Effector memory CD4-positive, alpha-beta T cell (primary cell): ENCODE data around the gene SLC11A1.

Source experiments
- DNase-seq, 3 donors: peaks; one replicate each; pipeline ENCODE4 v3.0.0-alpha.2; 2020
- H3K27ac ChIP-seq: 2 replicates; pipeline ENCODE4 v1.7.0; 2013; ENCODE audit warnings: mild to moderate bottlenecking, low read length, moderate library complexity; ENCODE audit not compliant: insufficient read depth, poor library complexity, severe bottlenecking
- H3K27me3 ChIP-seq: replicated peaks from 2 replicates; pipeline ENCODE4 v1.7.0; 2013; ENCODE audit warnings: mild to moderate bottlenecking, low read length; ENCODE audit not compliant: insufficient read depth, control insufficient read depth, poor library complexity, severe bottlenecking
- H3K36me3 ChIP-seq: 2 replicates; pipeline ENCODE4 v1.7.0; 2013; ENCODE audit warnings: mild to moderate bottlenecking, low read length, moderate library complexity; ENCODE audit not compliant: control insufficient read depth, insufficient read depth
- H3K4me1 ChIP-seq: 2 replicates; pipeline ENCODE4 v1.7.0; 2013; ENCODE audit warnings: low read length, mild to moderate bottlenecking; ENCODE audit not compliant: control insufficient read depth, insufficient read depth, poor library complexity, severe bottlenecking
- H3K4me3 ChIP-seq: 2 replicates; pipeline ENCODE4 v1.7.0; 2013; ENCODE audit warnings: low read length, low read depth, mild to moderate bottlenecking; ENCODE audit not compliant: insufficient read depth, poor library complexity, severe bottlenecking
- H3K9me3 ChIP-seq: 2 replicates; pipeline ENCODE4 v1.7.0; 2013; ENCODE audit warnings: mild to moderate bottlenecking, low read length, moderate library complexity; ENCODE audit not compliant: control insufficient read depth

SLC11A1 gene

DNA sequence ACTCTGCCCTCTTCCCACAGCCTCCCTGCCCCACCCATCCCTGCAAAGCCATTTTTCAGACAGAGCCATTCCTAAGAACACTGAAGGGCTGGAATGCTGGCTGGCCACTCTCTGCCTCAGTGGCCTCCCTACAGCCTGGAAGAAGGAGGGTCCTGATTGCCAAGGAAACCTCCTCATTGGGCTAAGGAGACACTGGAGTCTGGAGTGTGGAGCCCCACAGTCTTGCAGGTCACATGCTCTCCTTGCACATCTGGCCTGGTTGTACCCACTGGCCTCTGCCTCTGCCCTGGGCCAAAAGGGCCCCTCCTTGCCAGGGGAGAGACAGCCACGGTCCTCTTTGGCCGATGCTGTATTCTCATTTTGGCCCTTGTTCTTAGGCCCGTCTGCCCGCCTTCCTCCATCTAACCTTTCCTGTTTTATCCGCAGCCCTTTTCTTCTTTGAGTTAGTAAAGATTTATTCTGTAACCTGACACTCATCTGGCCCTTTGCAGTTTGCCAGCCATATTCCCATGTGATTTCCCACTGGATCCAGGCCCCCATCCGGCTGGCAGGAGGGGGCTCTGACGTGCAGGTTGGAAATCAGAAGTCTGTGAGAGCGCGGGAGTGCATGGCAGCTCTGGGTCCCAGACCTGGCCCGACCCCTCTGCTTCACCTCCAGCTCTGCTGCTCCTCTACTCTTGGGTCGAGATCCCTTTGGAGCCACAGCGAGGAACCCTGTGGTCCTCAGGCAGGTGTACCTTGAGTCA lies 36.4 kb upstream of the SLC11A1 start:
- H3K27me3 ChIP-seq: no peaks in the 10 kb centered on the region
- H3K4me1 ChIP-seq: no peaks in the 10 kb centered on the region
- H3K27ac ChIP-seq: no peak overlapping the region
- no peak for DNase-seq
- no peak overlapping the region for H3K4me3 ChIP-seq
- no peaks in the 10 kb centered on the region for H3K36me3 ChIP-seq
- H3K9me3 ChIP-seq: no peaks in the 10 kb centered on the region

GRCh38 chr2:218347172-218347571 lies 34.9 kb upstream of the SLC11A1 start:
- no peaks in the 10 kb centered on the region for H3K9me3 ChIP-seq
- no peak overlapping the region for H3K27ac ChIP-seq
- no peaks in the 10 kb centered on the region for H3K4me1 ChIP-seq
- H3K27me3 ChIP-seq: no peaks in the 10 kb centered on the region
- no peak for DNase-seq
- no peak overlapping the region for H3K4me3 ChIP-seq
- H3K36me3 ChIP-seq: no peaks in the 10 kb centered on the region

DNA sequence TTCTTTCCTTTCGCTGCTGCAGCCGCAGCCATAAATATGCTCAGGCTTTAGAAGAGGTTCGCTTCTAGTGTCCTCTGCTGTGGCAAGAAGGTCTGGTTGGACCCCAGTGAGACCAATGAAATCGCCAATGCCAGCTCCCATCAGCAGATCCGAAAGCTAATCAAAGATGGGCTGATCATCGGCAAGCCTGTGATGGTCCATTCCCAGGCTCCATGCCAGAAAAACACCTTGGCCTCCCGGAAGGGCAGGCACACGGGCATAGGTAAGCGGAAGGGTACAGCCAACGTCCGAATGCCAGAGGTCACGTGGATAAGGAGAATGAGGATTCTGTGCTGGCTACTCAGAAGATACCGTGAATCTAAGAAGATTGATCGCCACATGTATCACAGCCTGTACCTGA lies 28.0 kb upstream of the SLC11A1 start:
- DNase-seq: no peak
- Histone ChIP-seq H3K27ac (no peak overlapping the region), H3K36me3 (no peaks in the 10 kb centered on the region), H3K4me1 (no peaks in the 10 kb centered on the region), H3K4me3 (no peak overlapping the region), H3K9me3 (no peaks in the 10 kb centered on the region), H3K27me3 (no peaks in the 10 kb centered on the region)

DNA sequence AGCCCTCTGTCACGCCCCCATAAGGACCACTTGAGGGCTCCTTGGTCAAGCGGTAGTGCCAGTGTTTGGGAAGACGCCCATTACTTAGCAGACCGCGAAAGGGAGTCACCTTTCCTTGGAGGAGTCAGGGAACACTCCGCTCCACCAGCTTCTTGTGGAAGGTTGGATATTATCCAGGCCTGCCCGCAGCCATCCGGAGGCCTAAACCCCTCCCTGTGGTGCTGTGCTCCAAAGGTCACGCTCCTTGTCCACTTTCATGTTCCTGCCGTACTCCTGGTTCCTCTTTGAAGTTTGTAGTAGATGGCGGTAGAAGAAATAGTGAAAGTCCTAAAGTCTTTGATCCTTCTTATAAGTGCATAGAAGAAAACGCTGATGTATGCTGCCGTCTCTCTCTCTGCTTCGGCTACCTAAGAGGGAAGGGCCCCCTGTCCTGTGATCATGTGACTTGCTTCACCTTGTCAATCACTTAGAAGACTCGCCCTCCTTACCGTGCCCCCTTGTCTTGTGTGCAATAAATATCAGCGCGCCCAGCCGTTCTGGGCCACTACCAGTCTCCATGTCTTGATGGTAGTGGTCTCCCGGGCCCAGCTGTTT lies 27.1 kb upstream of the SLC11A1 start:
- Histone ChIP-seq H3K36me3 (no peaks in the 10 kb centered on the region), H3K27me3 (no peaks in the 10 kb centered on the region), H3K9me3 (no peaks in the 10 kb centered on the region), H3K4me1 (no peaks in the 10 kb centered on the region), H3K27ac (no peak overlapping the region), H3K4me3 (no peak overlapping the region)
- no peak for DNase-seq

GRCh38 chr2:218357236-218358177 lies 24.6 kb upstream of the SLC11A1 start:
- Histone ChIP-seq H3K4me1 (no peaks in the 10 kb centered on the region), H3K9me3 (no peaks in the 10 kb centered on the region), H3K4me3 (no peak overlapping the region), H3K27ac (no peak overlapping the region), H3K36me3 (no peaks in the 10 kb centered on the region), H3K27me3 (no peaks in the 10 kb centered on the region)
- no peak for DNase-seq

DNA sequence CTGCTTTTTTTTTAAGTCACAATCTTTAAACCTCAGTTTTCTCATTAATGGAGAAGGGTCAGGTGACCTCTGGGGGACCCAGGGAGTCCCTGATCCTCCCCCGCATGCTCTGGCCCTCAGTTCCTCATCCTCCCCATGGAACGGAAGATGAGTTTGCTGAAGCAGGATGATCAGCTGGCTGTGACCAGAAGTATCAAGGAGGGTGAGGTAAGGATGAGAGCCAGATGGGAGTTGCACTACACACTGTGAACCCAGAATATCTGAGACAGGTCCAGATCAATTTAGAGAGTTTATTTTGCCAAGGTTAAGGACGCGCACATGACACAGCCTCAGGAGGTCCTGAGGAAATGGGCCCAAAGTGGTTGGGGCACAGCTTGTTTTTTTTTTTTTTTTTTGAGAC lies 21.6 kb upstream of the SLC11A1 start:
- H3K27me3 ChIP-seq: no peaks in the 10 kb centered on the region
- H3K9me3 ChIP-seq: no peaks in the 10 kb centered on the region
- no peaks in the 10 kb centered on the region for H3K4me1 ChIP-seq
- no peak for DNase-seq
- H3K27ac ChIP-seq: no peak overlapping the region
- H3K36me3 ChIP-seq: no peaks in the 10 kb centered on the region
- H3K4me3 ChIP-seq: no peak overlapping the region

DNA sequence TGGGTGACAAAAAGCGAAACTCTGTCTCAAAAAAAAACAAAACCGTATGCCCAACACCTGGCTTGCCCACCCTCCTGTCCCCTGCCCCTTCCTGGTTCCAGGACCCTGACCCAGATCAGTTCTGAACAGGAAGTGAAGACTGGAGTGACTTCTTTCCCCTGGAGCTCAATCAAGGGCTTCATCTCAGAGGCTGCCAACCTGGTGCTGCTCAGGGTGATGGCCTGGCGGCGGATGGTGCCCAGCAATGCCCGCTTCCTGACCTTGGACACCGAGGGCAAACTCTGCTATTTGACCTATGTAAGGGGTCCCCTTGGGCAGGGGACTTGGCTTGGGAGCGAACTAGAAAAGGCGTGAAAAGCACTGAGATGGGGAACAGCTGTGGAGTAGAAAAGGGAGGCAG lies 19.5 kb upstream of the SLC11A1 start:
- DNase-seq: no peak
- no peak overlapping the region for H3K4me3 ChIP-seq
- H3K4me1 ChIP-seq: peaks cover 3% of the 10 kb centered on the region
- no peaks in the 10 kb centered on the region for H3K9me3 ChIP-seq
- H3K27ac ChIP-seq: no peak overlapping the region
- no peaks in the 10 kb centered on the region for H3K27me3 ChIP-seq
- H3K36me3 ChIP-seq: no peaks in the 10 kb centered on the region

DNA sequence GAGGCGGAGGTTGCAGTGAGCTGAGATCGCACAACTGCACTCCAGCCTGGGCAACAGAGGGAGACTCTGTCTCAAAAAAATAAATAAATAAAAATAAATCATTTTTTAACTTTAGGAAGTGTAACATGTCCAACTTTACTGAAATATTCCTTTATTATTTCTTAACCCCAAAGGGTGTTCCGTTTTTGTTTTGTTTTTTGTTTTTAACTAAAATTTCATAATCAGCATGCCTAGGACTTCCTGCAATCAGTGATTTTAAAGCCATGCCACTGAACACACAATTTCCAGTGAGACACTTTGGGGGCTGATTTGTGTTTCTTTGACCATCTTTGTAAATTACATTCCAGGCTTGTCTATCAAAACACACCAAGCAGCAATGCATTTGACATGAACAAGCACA lies 18.3 kb upstream of the SLC11A1 start:
- Histone ChIP-seq H3K4me3 (no peak overlapping the region), H3K4me1 (peaks cover 6% of the 10 kb centered on the region), H3K27me3 (no peaks in the 10 kb centered on the region), H3K27ac (no peak overlapping the region), H3K9me3 (no peaks in the 10 kb centered on the region), H3K36me3 (no peaks in the 10 kb centered on the region)
- no peak for DNase-seq

DNA sequence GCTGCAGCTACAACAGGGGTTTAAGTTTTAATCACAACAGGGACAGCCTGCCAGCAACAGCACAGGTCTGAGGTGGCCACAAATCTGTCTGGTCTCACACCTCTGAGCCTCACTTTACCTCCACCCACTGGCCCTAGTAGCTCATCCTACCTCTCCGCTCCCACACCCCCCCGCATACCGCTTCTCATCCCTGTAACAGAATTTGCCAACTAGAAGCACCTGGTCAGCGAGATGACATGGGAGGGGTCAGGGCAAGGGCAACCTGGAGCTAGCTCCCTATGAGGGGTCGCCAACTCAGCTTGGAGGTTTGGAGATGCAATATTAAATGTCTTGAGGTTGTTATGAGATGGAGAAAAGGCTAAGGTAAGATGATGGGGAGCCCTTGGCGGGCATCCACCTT lies 17.9 kb upstream of the SLC11A1 start:
- DNase-seq: no peak
- Histone ChIP-seq H3K4me3 (no peak overlapping the region), H3K27me3 (no peaks in the 10 kb centered on the region), H3K9me3 (no peaks in the 10 kb centered on the region), H3K27ac (no peak overlapping the region), H3K36me3 (no peaks in the 10 kb centered on the region), H3K4me1 (peaks cover 6% of the 10 kb centered on the region)
